Hepatocyte (in vitro differentiated cells): ENCODE results near the gene PARVG. TPM values are rescaled to one million over a fixed set of nuclear protein-coding genes. Genes with fewer than 3 reads are reported as not detected.

Source experiments
- DNase-seq: peaks from one replicate; pipeline ENCODE4 v3.0.0-alpha.2; 2016; ENCODE audit warnings: low spot score
- H2AFZ ChIP-seq: fragments of 200-600 bp; sonication (generic); 2 replicates; pipeline ENCODE4 v1.6.0; 2016; ENCODE audit warnings: antibody characterized with exemption, mild to moderate bottlenecking
- H3K27ac ChIP-seq: fragments of 200-600 bp; sonication (generic); 2 replicates; pipeline ENCODE4 v1.5.1; 2016; ENCODE audit warnings: mild to moderate bottlenecking
- H3K27me3 ChIP-seq: fragments of 200-600 bp; sonication (generic); 2 replicates; pipeline ENCODE4 v1.6.1; 2016
- H3K36me3 ChIP-seq: fragments of 200-600 bp; sonication (generic); replicated peaks from 2 replicates; pipeline ENCODE4 v1.5.1; 2016; ENCODE audit warnings: low read depth; ENCODE audit not compliant: insufficient read depth
- H3K4me1 ChIP-seq: fragments of 200-600 bp; sonication (generic); 2 replicates; pipeline ENCODE4 v1.5.1; 2016; ENCODE audit warnings: mild to moderate bottlenecking, moderate library complexity; ENCODE audit not compliant: insufficient read depth
- H3K4me2 ChIP-seq: fragments of 200-600 bp; sonication (generic); 2 replicates; pipeline ENCODE4 v1.6.0; 2016
- H3K4me3 ChIP-seq: fragments of 200-600 bp; sonication (generic); 2 replicates; pipeline ENCODE4 v1.5.1; 2016; ENCODE audit warnings: mild to moderate bottlenecking
- H3K79me2 ChIP-seq: fragments of 200-600 bp; sonication (generic); 2 replicates; pipeline ENCODE4 v1.6.0; 2017; ENCODE audit warnings: mild to moderate bottlenecking
- H3K9me2 ChIP-seq: fragments of 200-600 bp; sonication (generic); replicated peaks from 2 replicates; pipeline ENCODE4 v1.6.0; 2017; ENCODE audit warnings: mild to moderate bottlenecking; ENCODE audit not compliant: insufficient read depth
- H3K9me3 ChIP-seq: fragments of 200-600 bp; sonication (generic); 2 replicates; pipeline ENCODE4 v1.5.1; 2016; ENCODE audit warnings: low read depth, mild to moderate bottlenecking
- H4K20me1 ChIP-seq: fragments of 200-600 bp; sonication (generic); 2 replicates; pipeline ENCODE4 v1.6.0; 2016; ENCODE audit warnings: mild to moderate bottlenecking; ENCODE audit not compliant: insufficient read depth, poor library complexity, severe bottlenecking
- EZH2 ChIP-seq: fragments of 200-600 bp; sonication (generic); IDR thresholded peaks from 2 replicates; pipeline ENCODE4 v1.6.1; 2016; ENCODE audit warnings: antibody characterized with exemption, mild to moderate bottlenecking, borderline replicate concordance
- EZH2phosphoT487 ChIP-seq: fragments of 200-600 bp; sonication (generic); IDR thresholded peaks from one replicate; pipeline ENCODE4 v1.6.1; 2018; ENCODE audit warnings: antibody characterized with exemption, mild to moderate bottlenecking, low read depth, moderate library complexity; ENCODE audit not compliant: unreplicated experiment, severe bottlenecking
- WGBS: methylation state at CpG from one replicate; pipeline ENCODE4 v1.1.6; 2016; ENCODE audit warnings: low lambda C conversion rate; ENCODE audit errors: missing lambda C conversion rate; 5-methylcytosine and 5-hydroxymethylcytosine counted together
- polyA plus RNA-seq: library from polyadenylated mRNA; unstranded; fragments of >200 nt; fragmentation: Nextera tagmentation; extraction: Ambion mirVana; gene quantifications from 2 replicates; pipeline ENCODE4 v1.2.1, GENCODE V29; 2016
- total RNA-seq: library from RNA; depleted of rRNA; stranded (reverse); fragments of >200 nt; gene quantifications from 2 replicates; pipeline ENCODE4 v1.2.3, GENCODE V29; 2014
- TF ChIP-seq, protein P1 (sequence below): fragments of 200-600 bp; sonication (generic); IDR thresholded peaks from 2 replicates; pipeline ENCODE4 v1.5.1; 2016; ENCODE audit warnings: antibody characterized with exemption, mild to moderate bottlenecking; ENCODE audit not compliant: poor library complexity

PARVG gene
- total and polyA plus RNA-seq, 2 experiments from 2014 or later, result 0.77 to 1.00 TPM

DNA sequence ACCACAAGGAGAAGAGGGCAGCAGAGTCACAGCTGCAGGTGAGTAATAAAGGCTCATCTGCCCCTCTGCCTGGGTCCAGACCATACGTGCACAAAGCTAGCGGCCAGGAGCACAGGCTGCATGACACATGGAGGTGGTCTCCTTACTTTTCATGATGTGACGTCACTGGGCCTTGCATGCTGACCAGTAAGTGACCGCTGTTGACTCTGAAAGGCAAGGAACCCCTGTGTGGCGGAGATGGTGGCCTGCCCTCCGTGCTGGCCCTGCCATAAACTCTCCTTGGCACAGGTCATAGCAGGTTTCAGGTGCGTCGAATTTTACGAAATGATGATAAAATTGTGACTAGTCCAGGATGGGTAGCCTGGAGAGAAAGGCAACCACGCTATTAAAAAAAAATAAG is 7.6 kb upstream of the PARVG start:
- Histone ChIP-seq H3K4me2 (no peak overlapping the region), H3K27me3 (no peaks in the 10 kb centered on the region), H3K9me2 (no peaks in the 10 kb centered on the region), H3K9me3 (no peaks in the 10 kb centered on the region), H3K4me3 (no peak overlapping the region), H2AFZ (no peak overlapping the region), H3K4me1 (no peaks in the 10 kb centered on the region), H3K36me3 (no peaks in the 10 kb centered on the region), H3K27ac (no peak overlapping the region), H4K20me1 (no peaks in the 10 kb centered on the region), H3K79me2 (no peaks in the 10 kb centered on the region)
- TF ChIP-seq, protein P1, sequence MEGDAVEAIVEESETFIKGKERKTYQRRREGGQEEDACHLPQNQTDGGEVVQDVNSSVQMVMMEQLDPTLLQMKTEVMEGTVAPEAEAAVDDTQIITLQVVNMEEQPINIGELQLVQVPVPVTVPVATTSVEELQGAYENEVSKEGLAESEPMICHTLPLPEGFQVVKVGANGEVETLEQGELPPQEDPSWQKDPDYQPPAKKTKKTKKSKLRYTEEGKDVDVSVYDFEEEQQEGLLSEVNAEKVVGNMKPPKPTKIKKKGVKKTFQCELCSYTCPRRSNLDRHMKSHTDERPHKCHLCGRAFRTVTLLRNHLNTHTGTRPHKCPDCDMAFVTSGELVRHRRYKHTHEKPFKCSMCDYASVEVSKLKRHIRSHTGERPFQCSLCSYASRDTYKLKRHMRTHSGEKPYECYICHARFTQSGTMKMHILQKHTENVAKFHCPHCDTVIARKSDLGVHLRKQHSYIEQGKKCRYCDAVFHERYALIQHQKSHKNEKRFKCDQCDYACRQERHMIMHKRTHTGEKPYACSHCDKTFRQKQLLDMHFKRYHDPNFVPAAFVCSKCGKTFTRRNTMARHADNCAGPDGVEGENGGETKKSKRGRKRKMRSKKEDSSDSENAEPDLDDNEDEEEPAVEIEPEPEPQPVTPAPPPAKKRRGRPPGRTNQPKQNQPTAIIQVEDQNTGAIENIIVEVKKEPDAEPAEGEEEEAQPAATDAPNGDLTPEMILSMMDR, result no peak
- TF ChIP-seq EZH2phosphoT487, result no peak
- TF ChIP-seq EZH2, result no peak
- DNase-seq, result no peak
- WGBS, result 91% methylated on average over 10 of the region's 10 CpGs

DNA sequence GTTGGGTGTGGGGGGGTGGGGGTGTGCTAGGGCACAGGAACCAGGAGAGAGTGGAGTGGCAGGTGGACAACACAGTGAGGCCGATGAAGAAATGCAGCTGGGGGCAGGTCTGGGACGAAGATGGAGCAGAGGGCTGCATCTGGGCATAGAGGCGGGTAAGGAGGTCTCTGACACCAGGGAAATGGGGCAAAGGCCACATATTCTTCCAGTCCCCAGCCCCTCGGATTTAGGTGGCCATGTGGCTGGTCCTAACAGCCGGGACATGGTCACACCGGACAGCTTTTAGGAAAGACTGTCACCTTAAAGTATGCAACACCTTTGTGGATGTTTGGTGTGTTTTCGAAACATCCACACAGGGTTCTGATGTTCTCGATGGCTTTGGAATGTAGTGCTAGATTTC is 5.0 kb upstream of the PARVG start:
- no peak overlapping the region for H2AFZ ChIP-seq
- no peaks in the 10 kb centered on the region for H3K36me3 ChIP-seq
- H3K27me3 ChIP-seq, result no peaks in the 10 kb centered on the region
- no peaks in the 10 kb centered on the region for H3K9me2 ChIP-seq
- 86% methylated on average over 7 of the region's 8 CpGs for WGBS
- no peaks in the 10 kb centered on the region for H3K79me2 ChIP-seq
- TF ChIP-seq, protein P1, result no peak
- no peak for TF ChIP-seq EZH2phosphoT487
- TF ChIP-seq EZH2, result no peak
- no peaks in the 10 kb centered on the region for H3K9me3 ChIP-seq
- H3K4me2 ChIP-seq, result no peak overlapping the region
- H4K20me1 ChIP-seq, result no peaks in the 10 kb centered on the region
- no peak overlapping the region for H3K27ac ChIP-seq
- H3K4me3 ChIP-seq, result no peak overlapping the region
- H3K4me1 ChIP-seq, result no peaks in the 10 kb centered on the region
- no peak for DNase-seq

DNA sequence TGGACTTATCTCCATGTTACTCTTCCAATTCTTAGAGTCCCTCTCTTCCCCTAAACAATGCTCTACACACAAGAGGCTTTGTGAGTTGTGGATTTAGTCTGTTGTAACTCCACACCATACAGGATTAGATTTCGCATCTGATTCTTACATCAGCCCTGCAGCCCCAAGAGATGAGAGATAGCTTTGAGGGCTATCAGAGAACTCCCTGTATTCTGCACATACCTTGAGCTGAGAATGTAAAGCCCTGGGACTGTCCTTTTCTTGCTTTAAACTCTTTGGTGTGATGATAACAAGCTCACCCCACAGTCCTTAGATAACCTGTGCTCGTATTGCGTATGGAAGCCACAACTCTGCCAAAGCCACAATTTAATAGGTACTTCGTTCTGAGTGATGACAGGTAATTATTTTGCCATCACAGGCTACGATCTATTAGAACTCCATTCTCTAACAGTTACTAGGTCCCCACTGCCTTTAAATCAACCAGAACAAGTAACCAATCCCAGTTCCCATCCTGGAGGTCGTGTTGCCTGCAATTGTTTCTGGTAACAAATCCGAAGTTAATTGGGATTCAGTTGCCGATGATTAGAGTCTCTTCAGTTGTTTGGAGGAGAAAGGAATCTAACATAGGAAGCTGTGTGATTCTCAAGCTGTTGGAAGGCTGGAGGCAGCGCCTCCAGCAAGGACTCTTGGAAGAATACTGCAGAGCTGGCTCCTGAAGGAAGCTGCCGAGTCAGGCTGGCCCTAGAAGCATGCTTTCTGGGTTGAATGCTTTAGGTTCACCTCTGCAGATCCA is 1.3 kb upstream of the PARVG start:
- H3K9me3 ChIP-seq, result no peaks in the 10 kb centered on the region
- H3K9me2 ChIP-seq, result no peaks in the 10 kb centered on the region
- no peaks in the 10 kb centered on the region for H3K27me3 ChIP-seq
- H3K4me2 ChIP-seq, result no peak overlapping the region
- H2AFZ ChIP-seq, result no peak overlapping the region
- H3K4me3 ChIP-seq, result no peak overlapping the region
- no peaks in the 10 kb centered on the region for H3K79me2 ChIP-seq
- no peak overlapping the region for H3K27ac ChIP-seq
- H3K36me3 ChIP-seq, result no peaks in the 10 kb centered on the region
- no peaks in the 10 kb centered on the region for H3K4me1 ChIP-seq
- TF ChIP-seq EZH2phosphoT487, result no peak
- TF ChIP-seq, protein P1, result no peak
- H4K20me1 ChIP-seq, result no peaks in the 10 kb centered on the region
- WGBS, result 65% methylated on average over 10 of the region's 10 CpGs
- no peak for DNase-seq
